ENCODE results near the gene IFFO2. TPM values are rescaled to one million over a fixed set of nuclear protein-coding genes. Genes with fewer than 3 reads are reported as not detected.

The IFFO2 gene
- total and polyA plus RNA-seq, 8 donors = 13.9 to 38.4 (median 24.3) TPM

GRCh38 chr1:18912550-18912949, 43.9 kb downstream of the IFFO2 start:
- FAIRE-seq = no peak
- Histone ChIP-seq H3K27me3 (no peaks in the 10 kb centered on the region), H3K27ac (peak overlapping the region in 1 of 4 donors; percentile 19), H3K4me3 (no peak overlapping the region), H3K9me3 (no peaks in the 10 kb centered on the region), H3K4me1 (peaks cover 0 to 1% (median 0%) of the 10 kb centered on the region in 3 donors), H3K36me3 (peaks cover 0 to 61% (median 42%) of the 10 kb centered on the region in 3 donors)
- intact Hi-C loops (cut with DNase I) = loop anchor here in 2 of 3 donors (5.0 to 10.0 kb wide), 2 partner anchors 35 to 182 kb away; no protein-coding TSS in a partner anchor
- ATAC-seq = no peak
- no peak for TF ChIP-seq CTCF (IDR thresholded peaks at IDR 0.05)
- WGBS, 2 donors = 79 to 90% methylated on average over 3 of the region's 3 CpGs
- no peak for DNase-seq

GRCh38 chr1:18908911-18909771, 47.3 kb downstream of the IFFO2 start:
- H3K27ac ChIP-seq = no peak overlapping the region
- ATAC-seq = no peak

GRCh38 chr1:18907917-18908845, 48.3 kb downstream of the IFFO2 start:
- ATAC-seq = peak in 2 of 4 donors; percentile 18 to 27
- peak overlapping the region in 3 of 4 donors; percentile 45 to 57 (median 46) for H3K27ac ChIP-seq
- intact Hi-C loops (cut with DNase I) = loop anchor here in 2 of 3 donors (5.0 to 10.0 kb wide), 2 partner anchors 47 to 189 kb away; partner anchors contain the start of gene IFFO2 (in 1 of the 2)
- DNase-seq = no peak
- H3K27me3 ChIP-seq = no peaks in the 10 kb centered on the region
- TF ChIP-seq CTCF (IDR thresholded peaks at IDR 0.05) = no peak
- H3K4me3 ChIP-seq = no peak overlapping the region
- no peak for FAIRE-seq
- H3K4me1 ChIP-seq = peaks cover 4 to 13% (median 7%) of the 10 kb centered on the region in 3 donors
- peaks cover 0 to 43% (median 37%) of the 10 kb centered on the region in 3 donors for H3K36me3 ChIP-seq
- WGBS, 2 donors = 71 to 73% methylated on average over 22 of the region's 22 CpGs
- no peaks in the 10 kb centered on the region for H3K9me3 ChIP-seq

More at GRCh38 chr1:18908911-18909771, 47.3 kb downstream of the IFFO2 start:
- no peak for DNase-seq
- 76 to 77% methylated on average over 17 of the region's 17 CpGs for WGBS, 2 donors
- no peak for FAIRE-seq
- no peaks in the 10 kb centered on the region for H3K9me3 ChIP-seq
- peaks cover 0 to 6% (median 0%) of the 10 kb centered on the region in 3 donors for H3K4me1 ChIP-seq
- peaks cover 0 to 43% (median 37%) of the 10 kb centered on the region in 3 donors for H3K36me3 ChIP-seq
- intact Hi-C loops (cut with DNase I) = loop anchor here in 2 of 3 donors (5.0 to 10.0 kb wide), 2 partner anchors 46 to 188 kb away; partner anchors contain the start of gene IFFO2 (in 1 of the 2)
- no peak for TF ChIP-seq CTCF (IDR thresholded peaks at IDR 0.05)
- H3K27me3 ChIP-seq = no peaks in the 10 kb centered on the region
- no peak overlapping the region for H3K4me3 ChIP-seq

- peaks cover 5 to 13% (median 7%) of the 10 kb centered on the region in 3 donors for H3K4me1 ChIP-seq
- H3K9me3 ChIP-seq = no peaks in the 10 kb centered on the region
- peak in 3 of 4 donors; percentile 15 to 26 (median 20) for ATAC-seq
- TF ChIP-seq CTCF (IDR thresholded peaks at IDR 0.05) = peak; percentile 67 to 80 (median 78)
- intact Hi-C loops (cut with DNase I) = loop anchor here in 2 of 3 donors (5.0 to 10.0 kb wide), 2 partner anchors 48 to 190 kb away; partner anchors contain the start of gene IFFO2 (in 1 of the 2)
- peak overlapping the region in 3 of 4 donors; percentile 45 to 57 (median 46) for H3K27ac ChIP-seq
- no peaks in the 10 kb centered on the region for H3K27me3 ChIP-seq
- peaks cover 0 to 43% (median 37%) of the 10 kb centered on the region in 3 donors for H3K36me3 ChIP-seq
- no peak overlapping the region for H3K4me3 ChIP-seq
- DNase-seq = peak in 3 of 6 donors; percentile 44 to 70 (median 53)
- FAIRE-seq = no peak
- WGBS, 2 donors = 46 to 51% methylated on average over 16 of the region's 16 CpGs
Observed at GRCh38 chr1:18907021-18907916, 49.2 kb downstream of the IFFO2 start.

All from pancreas (tissue), 10 donors.